NCI-H1417 (cell line): ENCODE results near the gene CNKSR1.

Experiments used
- DNase-seq, 3 experiments: peaks; one replicate each; lab custom pipeline; 2025; lab: John Stamatoyannopoulos, UW

Gene CNKSR1

GRCh38 chr1:26184086-26184485 is 6.8 kb downstream of the CNKSR1 start:
- no peak for DNase-seq

GRCh38 chr1:26184883-26185282 is 7.6 kb downstream of the CNKSR1 start:
- no peak for DNase-seq

GRCh38 chr1:26187882-26188281 is 10.6 kb downstream of the CNKSR1 start:
- DNase-seq: no peak

- DNase-seq: no peak
These were observed 11.2 kb downstream of the CNKSR1 start for GRCh38 chr1:26188477-26188876.

GRCh38 chr1:26189331-26189730 is 12.0 kb downstream of the CNKSR1 start:
- DNase-seq: no peak

GRCh38 chr1:26189751-26190275 is 12.5 kb downstream of the CNKSR1 start:
- DNase-seq: no peak

GRCh38 chr1:26190373-26190987 is 13.2 kb downstream of the CNKSR1 start, which contains the start of gene CATSPER4:
CATSPER4 (plus strand) TSS chr1:26190602; CDS start chr1:26190628, 26 bp downstream.
- peak in 1 of 3 experiments; percentile 26 for DNase-seq

- DNase-seq: no peak
These were observed 14.4 kb downstream of the CNKSR1 start for GRCh38 chr1:26191739-26192138.

- no peak for DNase-seq
These were observed 18.5 kb downstream of the CNKSR1 start for GRCh38 chr1:26195805-26196204.

GRCh38 chr1:26197301-26197700 is 20.0 kb downstream of the CNKSR1 start:
- DNase-seq: no peak

- DNase-seq: no peak
These were observed 20.5 kb downstream of the CNKSR1 start for GRCh38 chr1:26197813-26198212.

GRCh38 chr1:26200413-26200812 is 23.1 kb downstream of the CNKSR1 start:
- DNase-seq: no peak

GRCh38 chr1:26203642-26204318 is 26.5 kb downstream of the CNKSR1 start:
- DNase-seq: no peak

- DNase-seq: no peak
These were observed 33.0 kb downstream of the CNKSR1 start for GRCh38 chr1:26210147-26210870.

- no peak for DNase-seq
These were observed 35.4 kb downstream of the CNKSR1 start for GRCh38 chr1:26212726-26213125.

GRCh38 chr1:26213335-26213905 is 36.1 kb downstream of the CNKSR1 start:
- no peak for DNase-seq

GRCh38 chr1:26215246-26215645 is 38.0 kb downstream of the CNKSR1 start:
- no peak for DNase-seq

- DNase-seq: peak in 2 of 3 experiments; percentile 6 to 22
These were observed 41.7 kb downstream of the CNKSR1 start for GRCh38 chr1:26218906-26219494.

- peak in 1 of 3 experiments; percentile 5 for DNase-seq
These were observed 43.1 kb downstream of the CNKSR1 start for GRCh38 chr1:26220199-26220912.

GRCh38 chr1:26221094-26221493 is 43.8 kb downstream of the CNKSR1 start:
- DNase-seq: no peak

GRCh38 chr1:26224606-26225005 is 47.3 kb downstream of the CNKSR1 start:
- DNase-seq: no peak
